GM20000 (cell line): ENCODE results near the gene CTR9.

Experiments used
- DNase-seq: peaks from one replicate; pipeline ENCODE4 v3.0.0; 2012; ENCODE audit warnings: low spot score
- TF ChIP-seq, protein P1 (sequence below): IDR thresholded peaks from 2 replicates; pipeline ENCODE4 v1.5.1; 2012; ENCODE audit warnings: mild to moderate bottlenecking, control low read depth; ENCODE audit errors: extremely low read depth, missing control alignments

The CTR9 gene

DNA sequence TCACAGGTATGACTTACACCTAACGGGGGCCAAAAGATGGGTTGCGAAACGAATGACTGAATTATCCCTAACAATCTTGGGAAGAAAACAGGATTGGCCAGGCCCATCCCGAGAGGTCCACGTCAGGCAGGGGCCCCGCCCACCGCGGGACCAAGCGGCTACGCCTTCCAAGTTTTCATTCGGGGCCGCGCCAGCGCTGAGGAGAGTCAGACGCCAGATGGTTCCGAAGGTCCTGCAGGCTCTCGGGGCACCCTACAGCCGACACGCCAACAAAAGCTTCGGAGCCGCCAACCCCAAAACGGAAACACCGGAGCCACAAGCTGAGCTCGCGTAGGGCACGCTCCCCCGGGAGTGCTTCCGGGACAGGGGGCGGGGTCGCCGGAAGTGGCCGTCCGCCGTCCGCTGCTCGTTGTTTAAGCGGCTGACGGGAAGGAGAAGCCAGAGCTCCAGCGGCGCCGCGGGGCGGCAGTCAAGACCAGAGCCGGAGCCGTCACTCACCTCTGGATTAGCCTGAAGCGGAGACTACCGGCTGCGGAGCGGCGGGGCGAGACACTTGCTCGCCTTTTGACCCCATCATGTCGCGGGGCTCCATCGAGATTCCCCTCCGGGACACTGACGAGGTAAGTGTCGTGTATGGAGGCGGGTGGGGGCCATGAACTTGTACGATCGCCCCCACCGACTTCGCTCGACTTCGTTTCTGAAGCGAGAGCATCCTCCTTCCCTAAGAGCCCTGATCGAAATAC is at the start of gene CTR9:
CTR9 (plus strand) TSS at position 409 of the 743 bp plus-strand sequence; CDS start at position 576, 167 bp downstream.
- DNase-seq = peak; percentile 85
- TF ChIP-seq, protein P1, sequence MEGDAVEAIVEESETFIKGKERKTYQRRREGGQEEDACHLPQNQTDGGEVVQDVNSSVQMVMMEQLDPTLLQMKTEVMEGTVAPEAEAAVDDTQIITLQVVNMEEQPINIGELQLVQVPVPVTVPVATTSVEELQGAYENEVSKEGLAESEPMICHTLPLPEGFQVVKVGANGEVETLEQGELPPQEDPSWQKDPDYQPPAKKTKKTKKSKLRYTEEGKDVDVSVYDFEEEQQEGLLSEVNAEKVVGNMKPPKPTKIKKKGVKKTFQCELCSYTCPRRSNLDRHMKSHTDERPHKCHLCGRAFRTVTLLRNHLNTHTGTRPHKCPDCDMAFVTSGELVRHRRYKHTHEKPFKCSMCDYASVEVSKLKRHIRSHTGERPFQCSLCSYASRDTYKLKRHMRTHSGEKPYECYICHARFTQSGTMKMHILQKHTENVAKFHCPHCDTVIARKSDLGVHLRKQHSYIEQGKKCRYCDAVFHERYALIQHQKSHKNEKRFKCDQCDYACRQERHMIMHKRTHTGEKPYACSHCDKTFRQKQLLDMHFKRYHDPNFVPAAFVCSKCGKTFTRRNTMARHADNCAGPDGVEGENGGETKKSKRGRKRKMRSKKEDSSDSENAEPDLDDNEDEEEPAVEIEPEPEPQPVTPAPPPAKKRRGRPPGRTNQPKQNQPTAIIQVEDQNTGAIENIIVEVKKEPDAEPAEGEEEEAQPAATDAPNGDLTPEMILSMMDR = no peak

- DNase-seq = no peak
- TF ChIP-seq, protein P1 = no peak
These were observed 49.1 kb upstream of the CTR9 start for GRCh38 chr11:10701982-10702381.

GRCh38 chr11:10708131-10708530 is 42.9 kb upstream of the CTR9 start:
- TF ChIP-seq, protein P1 = no peak
- no peak for DNase-seq

DNA sequence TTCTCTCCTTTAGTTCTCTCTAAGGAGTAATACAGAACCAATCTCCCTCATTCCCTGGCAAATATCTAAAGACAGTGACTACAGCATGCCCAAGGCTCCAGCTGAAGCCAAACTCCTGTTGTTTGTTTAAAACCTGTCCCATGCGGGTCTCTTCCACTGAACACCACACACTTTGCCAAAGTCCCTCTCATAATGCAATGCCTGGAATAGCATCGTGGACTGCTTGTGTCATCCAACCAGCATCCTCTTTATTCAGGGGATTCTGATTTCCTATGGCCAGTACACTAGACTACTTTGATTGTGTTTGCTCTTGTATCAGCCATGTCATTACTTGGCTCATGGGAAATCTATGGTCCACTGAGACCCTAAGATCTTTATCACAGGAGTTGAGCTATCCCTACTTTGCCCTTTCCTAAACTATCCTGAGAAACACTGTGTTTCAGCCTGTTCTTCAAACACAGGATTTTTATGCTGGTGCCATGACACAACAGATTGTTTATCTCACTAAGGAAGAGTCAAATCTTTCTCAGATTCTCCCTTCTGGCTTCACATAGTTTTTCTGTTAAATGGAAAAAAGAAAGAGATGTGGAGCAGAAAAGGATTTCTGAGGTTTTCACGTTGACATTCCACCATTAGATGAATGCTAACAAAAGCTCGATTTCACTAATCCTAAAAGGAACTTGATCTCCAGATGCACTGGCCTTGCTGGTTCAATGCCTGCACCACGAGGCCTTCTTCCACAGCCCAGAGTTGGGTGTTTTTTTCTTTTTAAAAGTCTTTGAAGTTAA is 41.6 kb upstream of the CTR9 start:
- DNase-seq = no peak
- TF ChIP-seq, protein P1 = no peak

DNA sequence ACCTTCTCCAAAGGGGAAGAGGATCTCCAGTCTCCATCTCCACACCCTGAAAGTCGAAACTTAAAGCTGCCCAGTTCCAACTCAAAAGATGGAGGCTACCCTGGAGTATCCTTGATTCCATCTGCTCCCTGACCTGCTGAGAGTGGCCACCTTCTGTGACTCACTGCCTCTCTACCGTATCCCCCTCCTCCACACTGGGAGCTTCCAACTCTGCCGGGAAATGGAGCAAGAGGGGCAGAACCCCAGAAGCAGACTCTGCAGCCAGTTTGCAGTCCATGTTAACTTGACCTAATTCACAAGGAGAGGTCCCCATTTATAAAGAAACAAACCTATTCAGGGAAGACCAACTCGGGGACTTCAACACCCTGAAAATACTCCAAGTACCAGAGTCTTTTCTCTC is 35.5 kb upstream of the CTR9 start:
- TF ChIP-seq, protein P1 = no peak
- no peak for DNase-seq

GRCh38 chr11:10716122-10716521 is 34.9 kb upstream of the CTR9 start:
- TF ChIP-seq, protein P1 = no peak
- no peak for DNase-seq

DNA sequence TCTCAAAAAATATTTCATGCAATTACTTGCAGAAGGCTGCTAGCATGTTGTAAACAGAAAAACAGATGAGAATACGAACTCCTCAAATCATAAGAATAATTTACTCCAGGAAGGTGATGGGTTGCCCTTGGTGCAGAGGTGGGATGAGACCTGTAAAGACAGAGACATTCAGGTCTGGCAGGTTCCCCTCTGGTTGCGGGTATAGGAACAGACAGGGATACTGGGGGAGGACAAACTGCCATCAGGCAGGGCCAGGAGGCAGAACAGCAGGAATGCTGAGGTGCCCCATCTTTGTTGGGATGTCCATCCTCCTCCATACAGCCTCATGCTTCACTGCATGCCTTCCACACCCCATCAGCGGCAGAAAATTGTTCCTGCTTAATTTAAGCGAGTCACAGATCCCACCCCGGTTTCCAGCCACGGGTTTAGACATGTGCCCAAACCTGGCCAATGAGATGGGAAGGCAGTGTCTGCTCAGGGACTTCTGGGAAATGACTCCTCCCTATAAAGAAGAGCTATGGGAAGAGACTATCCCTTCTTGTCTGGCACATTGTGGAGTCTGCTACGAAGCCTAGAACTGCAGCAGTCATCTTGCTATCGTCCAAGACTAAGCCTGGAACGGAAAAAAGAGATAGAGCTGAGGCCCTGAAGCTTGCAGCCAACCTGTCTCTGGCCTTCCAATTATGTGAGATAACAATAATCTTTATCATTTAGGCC is 34.3 kb upstream of the CTR9 start:
- TF ChIP-seq, protein P1 = no peak
- DNase-seq = no peak
